Fibroblast of villous mesenchyme (primary cell): ENCODE data around the gene PRELP. TPM values are rescaled to one million over a fixed set of nuclear protein-coding genes. Genes with fewer than 3 reads are reported as not detected.

Experiments used
- DNase-seq: peaks from one replicate; pipeline ENCODE4 v3.0.0-alpha.2; 2010; ENCODE audit warnings: low read depth
- H3K4me3 ChIP-seq: 2 replicates; pipeline ENCODE4 v1.5.1; 2011; ENCODE audit warnings: low read depth, mild to moderate bottlenecking, low read length
- total RNA-seq: library from RNA; depleted of rRNA; stranded (reverse); fragments of >200 nt; gene quantifications from 2 replicates; pipeline ENCODE4 v1.2.3, GENCODE V29; 2012
- TF ChIP-seq, protein P1 (sequence below): IDR thresholded peaks from 2 replicates; pipeline ENCODE4 v1.5.1; 2012; ENCODE audit warnings: low read depth, mild to moderate bottlenecking, low read length; ENCODE audit not compliant: insufficient read depth

The PRELP gene
- total RNA-seq, 1 donor = 0.43 TPM

DNA sequence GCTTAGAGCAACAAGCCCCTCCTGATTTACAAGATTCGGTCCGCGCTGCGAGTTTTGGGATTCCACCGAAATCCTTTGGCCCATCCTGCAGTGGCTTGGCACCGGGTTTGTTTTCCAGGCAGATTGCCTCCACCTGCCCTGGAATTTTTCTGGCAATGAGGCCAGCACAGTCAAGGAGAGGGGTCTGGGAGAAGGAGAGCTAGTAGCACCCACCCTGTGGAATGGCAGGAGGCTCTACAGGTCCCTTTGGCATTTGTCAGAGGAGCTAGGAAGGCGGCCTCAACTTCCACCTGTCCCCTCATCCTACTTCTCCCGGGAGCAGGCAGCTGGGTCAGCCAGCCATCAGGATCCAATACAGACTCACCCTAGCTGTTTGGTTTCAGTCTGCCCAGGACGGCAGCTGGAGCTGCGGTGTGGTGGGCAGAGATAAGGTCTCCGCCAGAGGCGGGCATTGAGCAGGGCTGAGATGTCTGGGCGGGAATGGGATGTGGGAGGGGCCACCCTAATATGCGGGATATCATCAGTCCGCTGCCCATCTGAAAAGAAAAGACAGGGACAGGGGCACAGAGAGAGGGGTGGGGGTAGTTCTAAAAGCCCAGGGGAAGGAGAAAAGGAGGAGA lies 37.8 kb upstream of the PRELP start:
- no peak for DNase-seq
- TF ChIP-seq, protein P1, sequence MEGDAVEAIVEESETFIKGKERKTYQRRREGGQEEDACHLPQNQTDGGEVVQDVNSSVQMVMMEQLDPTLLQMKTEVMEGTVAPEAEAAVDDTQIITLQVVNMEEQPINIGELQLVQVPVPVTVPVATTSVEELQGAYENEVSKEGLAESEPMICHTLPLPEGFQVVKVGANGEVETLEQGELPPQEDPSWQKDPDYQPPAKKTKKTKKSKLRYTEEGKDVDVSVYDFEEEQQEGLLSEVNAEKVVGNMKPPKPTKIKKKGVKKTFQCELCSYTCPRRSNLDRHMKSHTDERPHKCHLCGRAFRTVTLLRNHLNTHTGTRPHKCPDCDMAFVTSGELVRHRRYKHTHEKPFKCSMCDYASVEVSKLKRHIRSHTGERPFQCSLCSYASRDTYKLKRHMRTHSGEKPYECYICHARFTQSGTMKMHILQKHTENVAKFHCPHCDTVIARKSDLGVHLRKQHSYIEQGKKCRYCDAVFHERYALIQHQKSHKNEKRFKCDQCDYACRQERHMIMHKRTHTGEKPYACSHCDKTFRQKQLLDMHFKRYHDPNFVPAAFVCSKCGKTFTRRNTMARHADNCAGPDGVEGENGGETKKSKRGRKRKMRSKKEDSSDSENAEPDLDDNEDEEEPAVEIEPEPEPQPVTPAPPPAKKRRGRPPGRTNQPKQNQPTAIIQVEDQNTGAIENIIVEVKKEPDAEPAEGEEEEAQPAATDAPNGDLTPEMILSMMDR = no peak
- H3K4me3 ChIP-seq = no peak overlapping the region

- TF ChIP-seq, protein P1 = no peak
- DNase-seq = no peak
- H3K4me3 ChIP-seq = no peak overlapping the region
Observed at GRCh38 chr1:203439131-203439730, 36.4 kb upstream of the PRELP start.

DNA sequence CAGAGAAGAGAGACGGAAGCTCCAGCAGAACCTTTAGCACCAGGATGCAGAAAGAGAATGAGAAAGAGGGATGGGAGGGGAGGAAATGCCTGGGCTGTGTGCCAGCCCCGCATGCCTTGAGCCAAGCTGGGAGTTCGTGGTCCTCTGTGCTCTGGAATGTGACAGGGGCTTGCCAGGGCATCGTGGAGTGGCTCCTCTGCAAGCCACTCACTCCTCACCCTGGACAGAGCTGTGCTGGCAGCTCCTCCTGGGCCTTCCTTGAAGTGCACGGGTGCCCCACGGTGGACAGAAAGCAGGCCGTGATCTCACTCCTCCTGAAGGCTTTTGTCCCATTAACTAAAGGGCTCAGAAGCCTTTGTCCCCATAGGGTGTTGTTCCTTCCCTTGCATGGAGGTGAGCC lies 34.8 kb upstream of the PRELP start:
- peak; percentile 75 for DNase-seq
- H3K4me3 ChIP-seq = no peak overlapping the region
- TF ChIP-seq, protein P1 = peak; percentile 68

GRCh38 chr1:203441766-203442165 lies 33.8 kb upstream of the PRELP start:
- H3K4me3 ChIP-seq = no peak overlapping the region
- DNase-seq = no peak
- TF ChIP-seq, protein P1 = no peak

GRCh38 chr1:203442821-203443220 lies 32.8 kb upstream of the PRELP start:
- TF ChIP-seq, protein P1 = no peak
- DNase-seq = no peak
- no peak overlapping the region for H3K4me3 ChIP-seq

DNA sequence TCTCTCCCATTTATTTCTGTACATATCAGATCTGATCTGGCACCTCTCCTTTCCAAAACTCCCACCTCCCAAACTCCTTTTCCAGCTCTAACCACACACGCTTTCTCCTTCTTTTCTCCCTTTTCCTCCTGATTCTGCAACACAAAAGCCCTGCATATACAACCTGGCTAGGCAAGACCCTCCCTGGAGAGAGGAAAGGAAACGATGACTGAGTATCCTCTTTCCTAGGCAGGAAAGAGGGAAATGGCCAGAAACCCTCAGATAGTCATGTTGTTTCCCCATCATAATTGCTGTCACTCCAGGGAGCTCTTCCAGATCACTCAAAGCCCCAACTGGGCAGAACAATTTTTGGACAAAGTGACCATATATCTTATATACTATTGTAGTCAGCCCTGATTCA lies 32.3 kb upstream of the PRELP start:
- DNase-seq = no peak
- H3K4me3 ChIP-seq = no peak overlapping the region
- TF ChIP-seq, protein P1 = no peak
